HepG2 (cell line): ENCODE measurements around the gene MOCS2. TPM values are rescaled to one million over a fixed set of nuclear protein-coding genes. Genes with fewer than 3 reads are reported as not detected.

Experiments
- ATAC-seq: fragments of 200-7000 bp; cut with Tn5 transposase; 3 replicates; pipeline ENCODE4 v1.9.1; 2020; ENCODE audit warnings: mild to moderate bottlenecking, moderate library complexity
- BruUV-seq: library from RNA; stranded (reverse); fragments of 400-500 nt; replicated peaks from 2 replicates; lab custom pipeline; 2021; lab: Mats Ljungman, UMichigan
- CTCF ChIA-PET: fragments of 300-600 bp; formaldehyde crosslinking; extraction: SDS; loops from one replicate; lab custom pipeline; 2021; ENCODE audit warnings: low total read pairs, inconsistent platforms, low intra/inter-chr PET ratio; lab: Yijun Ruan, JAX
- POLR2A ChIA-PET: fragments of 350-600 bp; sonication (Branson Sonifier 250); formaldehyde crosslinking; loops from one replicate; lab custom pipeline; 2020; ENCODE audit warnings: antibody characterized with exemption, inconsistent platforms; lab: Yijun Ruan, JAX
- DNase-seq: peaks from one replicate; pipeline ENCODE4 v3.0.0-alpha.2; 2015; ENCODE audit warnings: low spot score
- FAIRE-seq: peaks from 3 replicates; lab custom pipeline; 2011; peaks lifted over from hg19 to GRCh38; lab: Jason Lieb, UNC
- H2AFZ ChIP-seq: one replicate; pipeline ENCODE4 v1.6.1; 2011; ENCODE audit warnings: low read length, inconsistent platforms
- H3K27ac ChIP-seq: fragments of 300-600 bp; 3 replicates; pipeline ENCODE4 v1.8.0; 2011; ENCODE audit warnings: mixed run types, mild to moderate bottlenecking, mixed read lengths, low read length, inconsistent platforms; ENCODE audit not compliant: insufficient read depth; ENCODE audit errors: extremely low read length
- H3K27me3 ChIP-seq, 2 experiments: fragments of 200-600 bp in 1 of 2; 2 replicates in 1 of 2; 3 replicates in 1 of 2; pipeline versions ENCODE4 v1.6.0 to v1.8.0; 2011; ENCODE audit warnings: low read length in 2 of 2, mild to moderate bottlenecking in 2 of 2, moderate library complexity in 2 of 2, inconsistent platforms in 1 of 2; ENCODE audit not compliant: insufficient read depth in 2 of 2, control insufficient read depth in 1 of 2
- H3K36me3 ChIP-seq, 2 experiments: fragments of 200-600 bp in 1 of 2; replicated peaks in 1 of 2; 2 replicates in 1 of 2; 3 replicates in 1 of 2; pipeline versions ENCODE4 v1.5.1 to v1.8.0; 2011; ENCODE audit warnings: low read length in 2 of 2, inconsistent platforms in 1 of 2; ENCODE audit not compliant: insufficient read depth in 2 of 2, control insufficient read depth in 1 of 2
- H3K4me1 ChIP-seq: 2 replicates; pipeline ENCODE4 v1.5.1; 2012; ENCODE audit warnings: low read length, inconsistent platforms; ENCODE audit not compliant: insufficient read depth
- H3K4me2 ChIP-seq: 2 replicates; pipeline ENCODE4 v1.6.0; 2011; ENCODE audit warnings: low read depth, low read length, inconsistent platforms
- H3K4me3 ChIP-seq, 3 experiments: fragments of 200-600 bp in 1 of 3; sonication (generic), shearing (Covaris generic) in 1 of 3; replicated peaks in 1 of 3; 2 replicates each; pipeline ENCODE4 v1.5.1; 2011 to 2016; ENCODE audit warnings: low read length in 3 of 3, inconsistent platforms in 2 of 3, low read depth in 2 of 3, mild to moderate bottlenecking in 2 of 3, control low read depth in 1 of 3, mixed read lengths in 1 of 3; ENCODE audit not compliant: insufficient read depth in 1 of 3
- H3K79me2 ChIP-seq: one replicate; pipeline ENCODE4 v1.6.1; 2011; ENCODE audit warnings: low read length, inconsistent platforms; ENCODE audit not compliant: insufficient read depth
- H3K9ac ChIP-seq: 2 replicates; pipeline ENCODE4 v1.6.0; 2011; ENCODE audit warnings: mild to moderate bottlenecking, low read depth, low read length, inconsistent platforms; ENCODE audit not compliant: insufficient read depth
- H3K9me3 ChIP-seq: 2 replicates; pipeline ENCODE4 v1.5.1; 2012; ENCODE audit warnings: mild to moderate bottlenecking, low read length
- H4K20me1 ChIP-seq: 2 replicates; pipeline ENCODE4 v1.6.0; 2011; ENCODE audit warnings: inconsistent platforms, mild to moderate bottlenecking, low read length, moderate library complexity; ENCODE audit not compliant: insufficient read depth
- ARID2 ChIP-seq: sonication (generic); formaldehyde crosslinking; IDR thresholded peaks from 2 replicates; pipeline ENCODE4 v1.8.1; 2022; ENCODE audit warnings: mild to moderate bottlenecking, missing genetic modification reagents, borderline replicate concordance
- HIC2 ChIP-seq: sonication (generic); formaldehyde crosslinking; IDR thresholded peaks from 2 replicates; pipeline ENCODE4 v1.9.0; 2022; ENCODE audit warnings: low read depth, missing genetic modification reagents
- MTF1 ChIP-seq: sonication (generic); formaldehyde crosslinking; IDR thresholded peaks from 2 replicates; pipeline ENCODE4 v1.5.0; 2020; ENCODE audit warnings: missing genetic modification reagents
- NFYC ChIP-seq: IDR thresholded peaks from 2 replicates; pipeline ENCODE4 v1.6.1; 2016; ENCODE audit warnings: missing genetic modification reagents, missing compliant biosample characterization
- RBM22 ChIP-seq: fragments of 200-400 bp; formaldehyde crosslinking; optimal IDR thresholded peaks from 2 replicates; pipeline ENCODE3; 2017; ENCODE audit warnings: mild to moderate bottlenecking, low read length, moderate library complexity
- SOX13 ChIP-seq, 3 experiments: fragments of 450-650 bp in 1 of 3; sonication (generic) in 1 of 3; formaldehyde crosslinking in 1 of 3; IDR thresholded peaks in 2 of 3; conservative IDR thresholded peaks in 1 of 3; 2 replicates each; pipeline versions ENCODE4 v1.5.0 to v1.6.1; 2016 to 2020; ENCODE audit warnings: antibody characterized with exemption in 1 of 3, mild to moderate bottlenecking in 1 of 3, missing compliant biosample characterization in 1 of 3, missing genetic modification reagents in 1 of 3, moderate library complexity in 1 of 3
- YY1 ChIP-seq: IDR thresholded peaks from 2 replicates; pipeline ENCODE4 v1.6.1; 2011; ENCODE audit warnings: low read length, low read depth, moderate library complexity, mild to moderate bottlenecking; ENCODE audit not compliant: insufficient read depth, insufficient replicate concordance
- ZBTB43 ChIP-seq: sonication (generic); formaldehyde crosslinking; conservative IDR thresholded peaks from 2 replicates; pipeline ENCODE4 v1.4.0; 2020; ENCODE audit warnings: missing genetic modification reagents
- ZNF232 ChIP-seq: sonication (generic); formaldehyde crosslinking; IDR thresholded peaks from 2 replicates; pipeline ENCODE4 v1.4.0; 2020; ENCODE audit warnings: missing genetic modification reagents, borderline replicate concordance
- ZNF274 ChIP-seq: sonication (generic); formaldehyde crosslinking; IDR thresholded peaks from 2 replicates; pipeline ENCODE4 v1.5.1; 2020; ENCODE audit warnings: mild to moderate bottlenecking, missing genetic modification reagents
- ZNF574 ChIP-seq: sonication (generic); formaldehyde crosslinking; IDR thresholded peaks from 2 replicates; pipeline ENCODE4 v1.4.0; 2020; ENCODE audit warnings: missing genetic modification reagents
- ZNF644 ChIP-seq: IDR thresholded peaks from 2 replicates; pipeline ENCODE4 v1.6.1; 2016; ENCODE audit warnings: low read depth
- ZNF782 ChIP-seq: sonication (generic); formaldehyde crosslinking; IDR thresholded peaks from 2 replicates; pipeline ENCODE4 v1.4.0; 2020; ENCODE audit warnings: missing genetic modification reagents, mild to moderate bottlenecking, borderline replicate concordance
- WGBS: methylation state at CpG from one replicate; pipeline ENCODE4 v1.1.6; 2017; ENCODE audit warnings: low lambda C conversion rate; 5-methylcytosine and 5-hydroxymethylcytosine counted together
- in situ Hi-C: cut with HindIII; loops from 2 replicates; pipeline ENCODE4 v1.10.0; 2017; ENCODE audit warnings: low pct_unique_long_range_greater_than_20kb; ENCODE audit not compliant: extremely low pct_ligation_motif_present
- intact Hi-C: fragments of 100-400 bp; cut with micrococcal nuclease; formaldehyde crosslinking; loops from one replicate; pipeline ENCODE4 v1.10.0; 2022; ENCODE audit not compliant: unreplicated experiment
- polyA plus RNA-seq, 8 experiments: library from polyadenylated mRNA; depleted of rRNA in 3 of 8; stranded (reverse) in 7 of 8; unstranded in 1 of 8; fragments of >200 nt; fragmentation: Illumina TruSeq in 4 of 8; extraction: Trizol in 4 of 8; gene quantifications; 2 replicates each; pipeline versions ENCODE4 v1.2.1 to v1.2.3, GENCODE V29; 2011 to 2016; ENCODE audit warnings: low read depth in 4 of 8, missing spikeins in 1 of 8, mixed read lengths in 1 of 8; ENCODE audit not compliant: insufficient read depth in 1 of 8
- total RNA-seq, 5 experiments: library from RNA; depleted of rRNA; stranded (reverse); fragments of >200 nt; fragmentation: Illumina TruSeq; extraction: Trizol; gene quantifications; 2 replicates each; pipeline ENCODE4 v1.2.3, GENCODE V29; 2016; ENCODE audit warnings: low read depth in 1 of 5

The MOCS2 gene
- total and polyA plus RNA-seq, 2 of the 13 experiments (the other 11 are each of a cell fraction or from before 2014, with no cell fraction given), result 19.2 to 41.9 TPM

- Histone ChIP-seq H3K4me2 (no peak overlapping the region), H3K79me2 (no peaks in the 10 kb centered on the region), H3K27me3 (no peaks in the 10 kb centered on the region), H3K4me3 (no peak overlapping the region), H3K9me3 (no peaks in the 10 kb centered on the region), H3K36me3 (no peaks in the 10 kb centered on the region), H3K4me1 (no peaks in the 10 kb centered on the region), H2AFZ (no peak overlapping the region), H3K9ac (no peak overlapping the region), H4K20me1 (no peaks in the 10 kb centered on the region), H3K27ac (no peak overlapping the region)
- DNase-seq, result no peak
- intact Hi-C loops, result no loop called here
- in situ Hi-C loops, result no loop called here
- no peak for FAIRE-seq
- POLR2A ChIA-PET, result no interaction called here
- 6% methylated on average over 1 of the region's 1 CpG for WGBS
- TF ChIP-seq ZNF232 (CRISPR knock-in tag) (no peak), YY1 (no peak), MTF1 (no peak), ZNF644 (CRISPR knock-in tag) (no peak), HIC2 (CRISPR knock-in tag) (no peak), ARID2 (no peak), ZNF574 (CRISPR knock-in tag) (no peak), ZNF782 (CRISPR knock-in tag) (no peak), ZBTB43 (CRISPR knock-in tag) (no peak), ZNF274 (no peak), NFYC (CRISPR knock-in tag) (no peak), SOX13 (IDR thresholded peaks at IDR 0.05) (no peak), SOX13 (CRISPR knock-in tag; conservative IDR thresholded peaks at IDR 0.05 in 1 of 2, IDR thresholded peaks at IDR 0.05 in 1 of 2) (no peak), RBM22 (no peak)
- ATAC-seq, result no peak
- no TSS peak for BruUV-seq
- CTCF ChIA-PET, result no interaction called here
Measured at GRCh38 chr5:53128481-53128880, 18.9 kb upstream of the MOCS2 start.
